ENCODE data around the gene CHCHD2. TPM values are rescaled to one million over a fixed set of nuclear protein-coding genes. Genes with fewer than 3 reads are reported as not detected.
A peak's percentile ranks its signal among the peaks of the same experiment; 100 is the strongest.
"Not testable (repeated sequence)": the region's sequence is repeated elsewhere in the genome, so short reads cannot be mapped to it uniquely, and the experiment has no call there.

The CHCHD2 gene
- total and polyA plus RNA-seq, 2 of the 8 experiments (the other 6 are each of a cell fraction or from before 2014, with no cell fraction given), result 112 to 300 TPM

DNA sequence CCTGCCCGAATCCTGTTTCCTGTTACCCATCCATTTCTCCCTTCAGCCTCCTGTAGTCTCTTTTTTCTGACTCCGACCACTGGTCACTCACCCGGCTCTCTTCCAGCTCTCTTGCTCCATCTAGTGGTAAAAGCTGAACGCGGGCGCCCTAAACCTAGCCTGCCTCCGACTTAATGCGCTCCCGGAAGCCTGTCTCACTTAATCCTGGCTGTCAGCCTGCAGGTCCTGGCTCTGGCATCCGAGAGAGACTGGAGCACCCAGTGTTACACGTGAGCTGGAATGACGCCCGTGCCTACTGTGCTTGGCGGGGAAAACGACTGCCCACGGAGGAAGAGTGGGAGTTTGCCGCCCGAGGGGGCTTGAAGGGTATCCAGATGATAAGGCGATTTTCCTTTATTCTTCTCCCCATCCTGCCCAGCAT lies 31.9 kb downstream of the CHCHD2 start (continued):
- TF ChIP-seq SIN3A (conservative IDR thresholded peaks at IDR 0.05 in 1 of 2, IDR thresholded peaks at IDR 0.05 in 1 of 2; ENCODE audit: low read depth in 1 of 2, low read length in 2 of 2) (0 out of 4 replicates have a peak, but pooled peaks of 1 of the 2 experiments have one; percentile 56), HDAC6 (IDR thresholded peaks at IDR 0.05; ENCODE audit: low read depth, low read length) (no peak), KDM5A (IDR thresholded peaks at IDR 0.05; ENCODE audit: low read length) (no peak), HDAC2 (IDR thresholded peaks at IDR 0.05; ENCODE audit: borderline replicate concordance in 1 of 2, low read depth in 2 of 2, low read length in 2 of 2) (no peak), TAF1 (IDR thresholded peaks at IDR 0.05; ENCODE audit: low read depth, low read length) (0 out of 2 replicates have a peak, but pooled peaks have one; percentile 28), BCL11A (IDR thresholded peaks at IDR 0.05; ENCODE audit: low read depth in 2 of 2, low read length in 2 of 2) (no peak), GTF2F1 (IDR thresholded peaks at IDR 0.05; ENCODE audit: borderline replicate concordance, low read depth, low read length) (no peak), ZNF274 (IDR thresholded peaks at IDR 0.05; ENCODE audit: borderline replicate concordance, extremely low read depth, low read length) (no peak)

DNA sequence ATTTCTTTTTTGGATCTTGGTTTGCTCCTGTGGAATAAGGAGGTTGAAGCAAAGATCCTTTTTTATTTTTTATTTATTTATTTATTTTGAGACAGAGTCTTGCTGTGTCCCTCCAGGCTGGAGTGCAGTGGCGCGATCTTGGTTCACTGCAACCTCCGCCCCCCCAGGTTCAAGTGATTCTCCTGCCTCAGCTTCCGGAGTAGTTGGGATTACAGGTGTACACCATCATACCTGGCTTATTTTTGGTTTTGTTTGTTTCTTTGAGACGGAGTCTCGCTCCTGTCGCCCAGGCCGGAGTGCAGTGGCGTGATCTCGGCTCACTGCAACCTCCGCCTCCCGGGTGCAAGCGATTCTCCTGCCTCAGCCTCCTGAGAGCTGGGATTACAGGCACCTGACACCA lies 39.9 kb downstream of the CHCHD2 start:
- H4K8ac ChIP-seq (ENCODE audit: extremely low read depth, insufficient read depth, low read length); H3K23ac ChIP-seq (ENCODE audit: insufficient read length); H3K27ac ChIP-seq (ENCODE audit: low read depth, low read length); H3K79me2 ChIP-seq (ENCODE audit: control insufficient read depth in 1 of 2, insufficient read depth in 2 of 2, low read length in 2 of 2); H3K4me1 ChIP-seq (replicated peaks in 1 of 4; ENCODE audit: control insufficient read depth in 3 of 4, insufficient read depth in 4 of 4, low read length in 3 of 4); H4K91ac ChIP-seq (replicated peaks; ENCODE audit: insufficient read length, low read length); H3K18ac ChIP-seq (ENCODE audit: extremely low read depth, low read length); H2BK5ac ChIP-seq (ENCODE audit: low read depth, low read length); H3K4me3 ChIP-seq (ENCODE audit: extremely low read depth in 1 of 4, insufficient read depth in 2 of 4, low read depth in 3 of 4, low read length in 4 of 4); DNase-seq (ENCODE audit: low read depth in 1 of 2, low spot score in 2 of 2); H3K23me2 ChIP-seq (ENCODE audit: low read depth, low read length); H3K56ac ChIP-seq (replicated peaks; ENCODE audit: insufficient read length, low read depth, low read length); H3K9ac ChIP-seq (replicated peaks in 1 of 4; ENCODE audit: extremely low read depth in 1 of 4, low read depth in 3 of 4, low read length in 3 of 4); H3K9me3 ChIP-seq (ENCODE audit: insufficient read depth in 2 of 2, low read depth in 1 of 2, low read length in 1 of 2); H3K4me2 ChIP-seq (ENCODE audit: insufficient read depth in 1 of 2, low read depth in 2 of 2, low read length in 2 of 2); H2BK15ac ChIP-seq (ENCODE audit: low read length); H3K4ac ChIP-seq (replicated peaks; ENCODE audit: insufficient read length, low read depth, low read length); FAIRE-seq; H4K20me1 ChIP-seq (replicated peaks in 1 of 2; ENCODE audit: control insufficient read depth in 1 of 2, insufficient read depth in 2 of 2, low read length in 2 of 2); H2BK120ac ChIP-seq (replicated peaks; ENCODE audit: low read depth, low read length); H2BK20ac ChIP-seq (ENCODE audit: low read length); H3K27me3 ChIP-seq (replicated peaks in 1 of 4; ENCODE audit: control insufficient read depth in 3 of 4, extremely low read depth in 1 of 4, insufficient read depth in 3 of 4, low read length in 3 of 4); H4K5ac ChIP-seq (ENCODE audit: insufficient read length, low read depth, low read length); H2AFZ ChIP-seq (ENCODE audit: low read length); H3K14ac ChIP-seq (ENCODE audit: insufficient read length); H2AK5ac ChIP-seq (ENCODE audit: low read depth, low read length); H2BK12ac ChIP-seq (ENCODE audit: low read depth, low read length); H3K79me1 ChIP-seq (ENCODE audit: low read depth, low read length): not testable (repeated sequence)
- H3K36me3 ChIP-seq (ENCODE audit: control insufficient read depth in 2 of 4, insufficient read depth in 4 of 4, low read length in 3 of 4), result peaks cover 8 to 43% (median 33%) of the 10 kb centered on the region in 4 experiments
- ChIA-PET POLR2A (ENCODE audit: partially characterized antibody) (interaction anchor here (1.1 to 44.4 kb wide), 6 partner anchors 8 to 66 kb away, joined by 3 to 869 read pairs (median 36); partner anchors contain the start of genes CCT6A and PSPH), CTCF (ENCODE audit: partially characterized antibody) (interaction anchor here (3.0 kb wide), 1 partner anchor 8 kb away, joined by 15 read pairs; no protein-coding TSS in a partner anchor)
- 98% methylated on average over 13 of the region's 13 CpGs; no CpG with 5 or more reads in 1 of the 2 experiments for WGBS, 2 experiments (ENCODE audit: extremely low coverage in 1 of 2, insufficient coverage in 1 of 2, insufficient read length in 1 of 2, insufficient replicate concordance in 2 of 2, low coverage in 1 of 2, low lambda C conversion rate in 2 of 2, missing lambda C conversion rate in 1 of 2)

All from H1 (cell line).